WTC11 (cell line): ENCODE results near the gene SIGLEC15.

Experiments
- CTCF ChIP-seq: fragments of 200-600 bp; IDR thresholded peaks from 2 replicates; pipeline ENCODE4 v1.8.0; 2022; ENCODE audit warnings: antibody characterized with exemption
- JUN ChIP-seq: sonication (generic); formaldehyde crosslinking; IDR thresholded peaks from 2 replicates; pipeline ENCODE4 v1.8.0; 2023; ENCODE audit warnings: mild to moderate bottlenecking, missing genetic modification reagents

DNA sequence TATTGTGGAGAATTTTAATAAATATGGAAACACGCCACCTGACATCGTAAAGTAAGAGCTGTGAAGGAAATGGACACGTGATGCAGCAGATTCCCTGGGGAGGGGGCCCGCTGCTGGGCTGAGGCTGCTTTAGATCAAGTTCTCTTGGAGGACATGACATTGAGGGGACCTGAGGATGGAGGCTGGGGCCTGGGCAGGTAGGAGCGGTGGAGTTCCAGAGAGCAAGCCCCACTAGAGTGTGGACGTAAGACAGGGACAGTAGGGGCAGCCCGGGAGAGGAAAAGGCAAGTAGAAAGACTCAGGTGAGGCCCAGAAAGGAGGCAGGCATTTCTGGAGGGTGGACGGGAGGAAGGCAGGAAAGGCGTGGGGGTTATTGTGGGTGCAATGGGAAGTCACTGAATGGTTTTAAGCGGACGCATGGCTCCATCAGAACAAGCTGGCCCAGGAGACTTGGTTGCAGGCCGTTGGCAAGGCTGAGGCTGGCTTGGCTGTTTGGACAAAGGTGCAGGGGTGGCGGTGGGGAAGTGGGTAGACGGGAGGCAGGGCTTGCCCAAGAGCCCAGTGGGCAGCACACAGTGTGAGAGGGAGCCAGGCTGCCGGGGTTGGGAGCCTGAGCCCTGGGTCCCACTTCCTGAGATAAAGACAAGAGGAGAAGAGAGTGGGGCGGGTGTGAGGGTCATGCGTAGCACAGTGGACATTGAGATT lies 15.7 kb downstream of the SIGLEC15 start:
- TF ChIP-seq CTCF: no peak
- TF ChIP-seq JUN (CRISPR knock-in tag): no peak
